MG63 (cell line): ENCODE data around the gene PRR35. TPM values are rescaled to one million over a fixed set of nuclear protein-coding genes. Genes with fewer than 3 reads are reported as not detected.
A peak's percentile ranks its signal among the peaks of the same experiment; 100 is the strongest.

Source experiments
- DNase-seq: peaks from one replicate; pipeline ENCODE4 v3.0.0-alpha.2; 2020
- H3K27me3 ChIP-seq: fragments of 250-450 bp; sonication (Bioruptor Pico); 2 replicates; pipeline ENCODE4 v1.5.1; 2020; ENCODE audit warnings: mild to moderate bottlenecking, moderate library complexity
- H3K36me3 ChIP-seq: fragments of 250-450 bp; sonication (Bioruptor Pico); 2 replicates; pipeline ENCODE4 v1.5.1; 2020; ENCODE audit warnings: mild to moderate bottlenecking, moderate library complexity
- H3K4me3 ChIP-seq: fragments of 250-450 bp; sonication (Bioruptor Pico); 2 replicates; pipeline ENCODE4 v1.5.1; 2020; ENCODE audit warnings: mild to moderate bottlenecking, moderate library complexity
- H3K9me3 ChIP-seq: fragments of 250-450 bp; sonication (Bioruptor Pico); 2 replicates; pipeline ENCODE4 v1.5.1; 2020; ENCODE audit warnings: mild to moderate bottlenecking, moderate library complexity
- total RNA-seq: library from RNA; depleted of rRNA; stranded (reverse); fragments of >200 nt; shearing (Covaris generic); gene quantifications from 2 replicates; pipeline ENCODE4 v1.2.3, GENCODE V29; 2014; ENCODE audit warnings: low replicate concordance; rRNA removed

Gene PRR35
- not detected in 2 replicates for total RNA-seq

DNA sequence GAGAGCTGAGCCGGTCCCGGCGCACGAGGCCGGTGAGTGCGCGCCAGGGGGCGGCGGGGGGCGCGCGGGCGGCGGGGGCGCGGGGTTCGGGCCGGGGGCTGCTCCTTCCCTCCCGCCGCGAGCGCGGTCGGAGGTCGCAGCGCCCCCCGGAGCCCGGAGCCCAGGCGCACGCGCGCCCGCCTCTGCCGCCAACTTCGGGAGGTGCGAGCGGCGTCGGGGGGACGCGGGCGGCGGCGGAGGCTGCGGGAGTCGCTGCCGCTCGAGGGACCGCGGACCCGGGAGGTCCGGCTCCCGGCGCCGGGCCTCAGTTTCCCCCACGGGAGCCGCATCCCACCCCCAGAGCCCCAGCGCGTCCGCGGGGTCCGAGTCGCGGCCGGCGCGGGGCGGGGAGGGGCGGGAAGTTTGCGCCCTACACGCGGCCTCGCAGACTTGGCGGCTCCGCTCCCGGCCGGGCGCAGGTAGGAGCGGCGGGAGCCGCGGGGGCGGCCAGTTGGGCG, at the start of gene PRR35:
Gene PRR35 (plus strand): TSS at position 191 of the 497 bp plus-strand sequence. CDS start 2,901 bp downstream, outside the sequence.
- peaks cover 21% of the 10 kb centered on the region for H3K27me3 ChIP-seq
- H3K9me3 ChIP-seq, result no peaks in the 10 kb centered on the region
- no peak for DNase-seq
- H3K36me3 ChIP-seq, result no peaks in the 10 kb centered on the region
- H3K4me3 ChIP-seq, result no peak within 1 kb of the TSS

DNA sequence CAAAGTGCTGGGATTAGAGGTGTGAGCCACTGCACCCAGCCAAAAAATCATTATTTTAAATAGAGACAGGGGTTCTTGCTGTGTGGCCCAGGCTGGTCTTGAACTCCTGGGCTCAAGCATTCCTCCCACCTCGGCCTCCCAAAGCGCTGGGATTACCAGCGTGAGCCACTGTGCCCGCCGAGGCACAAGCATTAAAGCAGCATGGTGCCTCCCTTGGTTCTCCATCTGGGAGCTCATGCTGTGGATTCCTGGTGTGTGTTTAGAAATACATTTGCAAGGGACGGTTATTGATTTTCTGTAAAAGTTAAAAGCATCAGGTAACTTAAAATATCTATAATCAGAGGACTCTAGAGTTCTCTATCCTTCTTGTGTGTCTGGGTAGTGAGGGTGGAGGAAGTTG, 47.4 kb upstream of the PRR35 start:
- no peak for DNase-seq
- H3K36me3 ChIP-seq, result peaks cover 30% of the 10 kb centered on the region
- no peaks in the 10 kb centered on the region for H3K27me3 ChIP-seq
- no peaks in the 10 kb centered on the region for H3K9me3 ChIP-seq
- H3K4me3 ChIP-seq, result no peak overlapping the region

DNA sequence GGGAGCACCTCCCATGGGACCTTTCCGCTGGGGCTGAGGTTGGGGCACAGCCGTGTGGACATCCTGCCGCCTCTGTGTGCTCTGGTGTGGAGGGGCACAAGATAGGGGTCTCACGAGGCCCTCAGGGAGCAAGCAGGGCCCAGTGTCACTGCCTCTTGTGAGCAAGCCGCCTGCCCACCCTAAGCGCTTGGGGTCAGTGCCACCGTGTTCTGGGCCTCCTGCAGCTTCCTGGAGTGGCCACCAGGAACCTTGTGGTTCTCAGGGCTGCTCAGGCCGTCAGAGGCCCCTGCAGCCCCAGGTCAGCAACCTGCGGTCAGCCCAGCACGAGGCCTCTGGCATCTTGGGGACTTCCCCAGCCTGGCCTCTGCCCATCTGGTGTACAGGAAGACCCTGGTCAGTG, 46.2 kb upstream of the PRR35 start:
- H3K9me3 ChIP-seq, result no peaks in the 10 kb centered on the region
- no peaks in the 10 kb centered on the region for H3K27me3 ChIP-seq
- DNase-seq, result no peak
- H3K4me3 ChIP-seq, result no peak overlapping the region
- H3K36me3 ChIP-seq, result peaks cover 33% of the 10 kb centered on the region

DNA sequence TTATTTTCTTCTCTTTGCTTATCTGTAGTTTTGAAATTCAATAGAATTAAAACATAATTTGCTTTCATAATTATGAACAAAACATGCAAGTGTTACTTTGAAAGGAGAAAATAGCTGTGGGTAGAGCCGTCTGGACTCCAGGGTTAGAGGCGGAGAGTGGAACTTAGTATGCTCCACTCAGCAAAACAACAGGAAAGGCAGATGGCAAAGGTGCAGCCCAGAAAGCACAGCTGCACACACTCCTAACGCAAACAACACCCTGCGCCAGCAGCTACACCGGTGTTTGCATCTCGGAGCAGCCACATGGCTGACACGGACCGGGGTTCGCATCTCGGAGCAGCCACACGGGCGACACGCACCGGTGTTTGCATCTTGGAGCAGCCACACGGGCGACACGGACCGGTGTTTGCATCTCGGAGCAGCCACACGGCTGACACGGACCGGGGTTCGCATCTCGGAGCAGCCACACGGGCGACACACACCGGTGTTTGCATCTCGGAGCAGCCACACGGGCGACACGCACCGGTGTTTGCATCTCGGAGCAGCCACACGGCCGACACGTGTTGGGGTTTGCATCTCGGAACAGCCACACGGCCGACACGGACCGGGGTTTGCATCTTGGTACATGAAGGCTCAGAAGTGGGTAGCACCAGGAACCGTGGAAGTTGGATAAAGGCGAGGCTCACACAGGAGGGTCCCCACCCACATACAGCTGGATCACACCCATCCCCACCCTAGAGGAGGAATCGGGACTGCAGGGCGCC, 44.8 kb upstream of the PRR35 start:
- Histone ChIP-seq H3K4me3 (no peak overlapping the region), H3K36me3 (peaks cover 37% of the 10 kb centered on the region), H3K27me3 (no peaks in the 10 kb centered on the region), H3K9me3 (no peaks in the 10 kb centered on the region)
- no peak for DNase-seq

DNA sequence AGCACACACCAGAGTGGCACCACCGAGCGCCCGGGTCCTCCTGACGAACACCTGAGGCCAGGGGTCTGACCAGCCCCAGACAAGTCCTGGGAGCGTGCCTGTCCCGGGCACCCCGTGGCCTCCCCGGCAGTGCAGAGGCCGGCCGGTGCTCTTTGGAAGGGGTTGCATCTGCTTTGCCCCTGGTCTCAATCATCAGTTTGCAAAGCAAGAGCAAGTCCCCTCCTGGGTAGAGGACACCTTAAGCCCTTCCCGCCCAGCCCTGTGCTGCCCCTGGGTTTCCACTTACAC, 44.3 kb upstream of the PRR35 start:
- H3K9me3 ChIP-seq, result no peaks in the 10 kb centered on the region
- peaks cover 39% of the 10 kb centered on the region for H3K36me3 ChIP-seq
- no peaks in the 10 kb centered on the region for H3K27me3 ChIP-seq
- H3K4me3 ChIP-seq, result no peak overlapping the region
- no peak for DNase-seq

DNA sequence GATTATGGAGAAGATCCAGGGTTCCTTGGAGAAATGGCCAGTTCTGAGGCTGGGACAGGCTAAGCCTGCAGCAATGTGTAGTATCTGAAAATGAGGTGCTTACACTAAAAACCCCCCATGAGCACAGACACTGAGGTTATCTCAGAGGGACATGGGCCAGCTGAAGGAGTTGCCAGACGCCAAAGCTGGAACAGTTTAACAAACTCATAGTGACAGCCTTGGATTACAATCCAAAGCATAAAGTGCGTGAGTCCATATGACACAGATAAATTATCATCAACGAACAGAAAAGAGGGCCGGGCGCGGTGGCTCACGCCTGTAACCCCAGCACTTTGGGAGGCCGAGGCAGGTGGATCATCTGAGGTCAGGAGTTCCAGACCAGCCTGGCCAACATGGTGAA, 43.9 kb upstream of the PRR35 start:
- Histone ChIP-seq H3K36me3 (peaks cover 41% of the 10 kb centered on the region), H3K9me3 (no peaks in the 10 kb centered on the region), H3K27me3 (no peaks in the 10 kb centered on the region), H3K4me3 (no peak overlapping the region)
- DNase-seq, result no peak

DNA sequence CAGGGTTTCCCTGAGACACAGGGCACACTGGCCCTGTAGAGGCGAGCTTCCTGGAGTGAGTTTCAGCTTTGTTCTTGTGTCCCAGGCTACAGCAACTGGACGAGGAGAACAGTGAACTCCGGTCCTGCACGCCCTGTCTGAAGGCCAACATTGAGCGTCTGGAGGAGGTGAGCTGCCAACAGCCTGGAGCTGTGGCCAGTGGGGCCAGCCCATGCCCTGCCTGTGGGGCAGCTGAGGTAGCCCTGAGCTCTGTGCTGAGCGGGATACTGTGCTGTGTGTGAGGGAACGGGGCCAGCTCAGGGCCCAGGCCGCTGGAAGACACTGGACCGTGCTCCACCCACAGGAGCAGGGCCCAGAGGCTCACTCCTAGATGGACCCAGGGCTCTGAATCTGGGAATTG, 41.3 kb upstream of the PRR35 start:
- no peak for DNase-seq
- H3K4me3 ChIP-seq, result no peak overlapping the region

DNA sequence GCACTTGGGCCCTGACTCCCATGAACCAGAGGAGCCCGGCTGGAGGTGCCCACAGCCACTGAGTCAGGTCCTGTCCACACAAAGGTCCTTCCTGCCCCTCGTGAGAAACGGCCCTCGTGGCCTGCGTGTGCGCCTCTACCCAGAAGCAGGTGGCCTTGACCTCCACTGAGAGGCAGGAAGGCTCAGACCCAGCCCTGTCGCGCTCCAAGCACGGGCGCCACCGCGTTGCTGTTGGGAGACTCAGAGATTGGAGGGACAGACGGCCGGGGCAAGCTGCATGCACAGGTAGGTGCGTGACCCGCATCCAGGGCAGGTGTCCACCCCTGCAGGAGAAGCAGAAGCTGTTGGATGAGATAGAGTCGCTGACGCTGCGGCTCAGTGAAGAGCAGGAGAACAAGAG, 40.8 kb upstream of the PRR35 start:
- Histone ChIP-seq H3K36me3 (peaks cover 49% of the 10 kb centered on the region), H3K9me3 (no peaks in the 10 kb centered on the region), H3K4me3 (no peak overlapping the region), H3K27me3 (no peaks in the 10 kb centered on the region)
- DNase-seq, result no peak

More for the DNA sequence above, 41.3 kb upstream of the PRR35 start:
- peaks cover 47% of the 10 kb centered on the region for H3K36me3 ChIP-seq
- no peaks in the 10 kb centered on the region for H3K27me3 ChIP-seq
- H3K9me3 ChIP-seq, result no peaks in the 10 kb centered on the region

DNA sequence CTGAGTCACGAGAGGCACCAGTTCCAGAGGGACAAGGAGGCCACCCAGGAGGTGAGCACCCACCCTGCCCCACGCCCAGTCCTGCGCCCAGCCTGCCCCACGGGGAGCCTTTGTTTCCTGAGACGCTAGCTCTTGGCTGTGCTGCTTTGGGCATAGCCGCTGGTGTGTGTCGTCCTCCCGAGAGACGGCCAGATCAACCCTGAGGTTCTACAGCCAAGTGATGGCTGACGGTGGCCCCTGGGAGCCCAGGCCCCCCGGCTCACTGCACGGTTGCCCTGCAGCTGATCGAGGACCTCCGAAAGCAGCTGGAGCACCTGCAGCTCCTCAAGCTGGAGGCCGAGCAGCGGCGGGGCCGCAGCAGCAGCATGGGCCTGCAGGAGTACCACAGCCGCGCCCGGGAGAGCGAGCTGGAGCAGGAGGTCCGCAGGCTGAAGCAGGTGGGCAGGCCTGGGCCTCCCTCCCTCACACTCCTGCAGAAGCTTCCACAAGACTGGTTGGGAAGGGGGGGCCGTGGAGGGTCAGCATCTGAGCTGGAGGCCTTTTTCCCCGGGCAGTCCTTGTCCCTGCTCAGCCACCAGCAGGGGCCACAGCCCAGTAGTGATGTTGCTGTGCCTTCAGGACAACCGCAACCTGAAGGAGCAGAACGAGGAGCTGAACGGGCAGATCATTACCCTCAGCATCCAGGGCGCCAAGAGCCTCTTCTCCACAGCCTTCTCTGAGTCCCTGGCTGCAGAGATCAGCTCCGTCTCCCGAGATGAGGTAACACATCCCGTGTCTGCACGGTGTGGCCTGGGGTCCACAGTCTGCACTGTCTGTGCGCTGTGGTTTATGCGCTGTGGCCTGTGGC, 40.1 kb upstream of the PRR35 start:
- Histone ChIP-seq H3K9me3 (no peaks in the 10 kb centered on the region), H3K27me3 (no peaks in the 10 kb centered on the region), H3K4me3 (no peak overlapping the region), H3K36me3 (peaks cover 49% of the 10 kb centered on the region)
- no peak for DNase-seq

DNA sequence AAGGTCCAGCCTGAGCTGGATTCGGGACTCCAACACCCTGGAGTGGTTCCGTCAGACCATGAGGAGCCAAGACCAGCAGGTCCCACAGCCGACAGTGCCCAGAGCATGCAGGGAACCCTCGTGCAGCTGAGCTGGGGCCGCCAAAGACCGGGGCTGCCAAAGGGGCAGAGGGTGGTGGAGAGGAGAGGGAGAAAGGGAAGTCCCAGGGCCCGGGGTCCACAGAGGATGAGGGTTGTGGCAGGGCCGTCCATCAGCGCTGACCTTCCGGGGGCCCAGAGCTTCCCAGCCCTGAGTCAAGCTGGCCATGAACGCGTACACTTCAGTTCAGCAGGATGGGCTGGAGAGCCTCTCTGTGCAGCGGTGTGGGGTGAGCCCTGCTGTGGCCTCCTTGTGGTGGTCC, 39.3 kb upstream of the PRR35 start:
- no peak overlapping the region for H3K4me3 ChIP-seq

DNA sequence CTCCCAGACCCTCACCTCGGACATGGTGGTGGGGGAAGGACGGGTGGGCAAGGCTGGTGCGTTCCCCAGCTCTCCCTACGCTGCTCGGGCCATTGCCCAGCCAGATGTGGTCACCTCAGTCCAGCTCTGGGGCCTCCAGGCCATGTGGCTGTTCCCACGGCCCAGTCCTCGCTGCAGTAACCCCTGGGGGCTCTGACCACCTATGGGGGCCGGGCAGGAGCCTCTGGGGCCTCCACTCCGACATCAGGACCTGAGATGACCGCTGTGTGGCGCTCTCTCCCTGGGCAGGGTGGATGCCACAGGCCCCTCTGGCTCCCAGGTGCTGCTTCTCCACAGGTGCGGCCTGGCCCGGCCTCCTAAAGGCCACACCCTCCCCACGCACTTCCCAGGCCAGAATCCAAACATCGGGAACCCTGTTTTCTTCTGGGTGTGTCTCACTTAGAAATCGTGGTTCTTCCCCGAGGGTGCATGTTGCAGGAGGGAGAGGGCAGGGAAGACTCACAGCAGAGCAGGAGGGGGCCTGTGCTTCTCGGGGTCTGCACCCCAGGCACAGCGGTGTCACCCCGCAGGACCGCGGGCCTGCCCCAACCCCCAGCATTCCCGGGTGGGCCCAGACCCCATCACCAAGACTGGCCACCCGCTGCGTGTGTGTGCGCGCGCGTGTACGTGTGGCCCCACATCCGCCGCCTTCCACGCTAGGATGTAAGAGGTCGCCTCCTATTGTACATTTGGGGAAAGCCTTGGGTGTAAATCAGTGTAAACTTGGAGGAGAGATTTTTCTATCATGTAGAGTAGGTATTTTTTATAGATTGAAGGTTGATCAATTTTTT, 38.6 kb upstream of the PRR35 start:
- no peak for DNase-seq

More for the DNA sequence above, 39.3 kb upstream of the PRR35 start:
- Histone ChIP-seq H3K36me3 (peaks cover 49% of the 10 kb centered on the region), H3K27me3 (no peaks in the 10 kb centered on the region), H3K9me3 (no peaks in the 10 kb centered on the region)
- DNase-seq, result no peak

DNA sequence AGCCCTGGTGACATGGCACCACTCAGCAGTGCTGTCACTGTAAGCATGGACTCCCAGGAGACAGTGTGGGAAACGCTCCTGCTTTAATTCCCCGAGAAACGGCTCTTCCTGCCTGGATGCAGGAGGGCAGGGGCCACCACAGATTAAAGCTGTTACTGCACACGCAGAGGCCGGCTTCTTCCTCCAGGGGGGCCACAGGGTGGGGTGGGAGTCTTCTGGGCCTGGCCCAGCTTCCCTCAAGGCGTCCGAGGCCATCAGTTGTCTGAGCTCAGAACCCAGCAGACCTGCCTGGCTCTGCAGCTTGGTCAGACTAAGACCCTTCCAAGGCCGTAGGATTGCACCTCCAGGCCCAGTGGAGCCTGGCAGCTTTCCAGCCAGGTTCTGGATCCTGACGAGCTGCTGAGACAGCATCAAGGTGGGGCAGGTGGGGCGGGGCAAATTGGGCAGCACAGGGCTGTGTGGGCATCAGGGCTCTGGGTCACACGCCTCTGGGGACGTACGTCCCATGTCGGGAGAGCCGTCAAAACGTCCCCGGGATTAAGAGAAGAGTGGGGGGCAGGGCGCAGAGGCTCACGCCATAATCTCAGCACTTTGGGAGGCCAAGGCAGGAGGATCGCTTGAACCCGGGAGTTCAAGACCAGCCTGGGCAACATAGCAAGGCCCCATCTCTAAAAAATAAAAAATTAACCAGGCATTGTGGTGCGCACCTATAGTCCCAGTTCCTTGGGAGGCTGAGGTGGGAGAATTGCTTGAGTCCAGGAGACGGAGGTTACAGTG, 37.7 kb upstream of the PRR35 start:
- no peak for DNase-seq
- Histone ChIP-seq H3K27me3 (no peaks in the 10 kb centered on the region), H3K36me3 (peaks cover 36% of the 10 kb centered on the region)

More for the DNA sequence above, 38.6 kb upstream of the PRR35 start:
- Histone ChIP-seq H3K36me3 (peaks cover 42% of the 10 kb centered on the region), H3K9me3 (no peaks in the 10 kb centered on the region), H3K27me3 (no peaks in the 10 kb centered on the region), H3K4me3 (no peak overlapping the region)

DNA sequence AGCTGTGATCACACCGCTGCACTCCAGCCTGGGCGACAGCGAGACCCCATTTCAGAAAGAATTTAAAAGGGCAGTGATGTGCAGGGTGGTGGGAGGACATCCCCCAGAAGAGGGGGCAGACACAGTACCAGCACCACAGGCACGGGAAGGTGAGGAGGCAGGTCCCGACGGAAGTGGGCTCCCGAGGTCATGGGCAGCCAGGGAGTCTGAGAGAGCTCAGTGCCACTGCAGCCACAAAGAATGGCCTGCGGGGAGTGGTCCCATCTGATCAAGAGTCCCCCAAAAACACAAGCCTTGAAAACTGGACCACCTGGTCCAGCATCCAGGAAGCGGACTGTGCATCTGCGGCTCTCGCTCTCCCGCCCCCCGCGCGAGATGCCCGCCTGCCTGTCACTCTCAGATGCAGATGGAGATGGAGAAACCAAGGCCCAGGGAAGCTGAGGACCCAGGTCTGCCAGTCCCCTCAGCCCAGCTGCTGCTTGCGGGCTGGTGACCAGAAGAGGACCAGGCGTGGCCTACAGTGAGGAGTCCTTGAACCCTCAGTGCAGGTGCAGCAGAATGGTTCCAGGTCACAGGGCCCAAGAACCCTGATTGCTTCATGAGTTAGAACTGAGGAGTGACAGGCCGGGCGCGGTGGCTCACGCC, 37.0 kb upstream of the PRR35 start:
- no peaks in the 10 kb centered on the region for H3K9me3 ChIP-seq
- no peak overlapping the region for H3K4me3 ChIP-seq
- peaks cover 37% of the 10 kb centered on the region for H3K36me3 ChIP-seq
- no peak for DNase-seq
- no peaks in the 10 kb centered on the region for H3K27me3 ChIP-seq

More for the DNA sequence above, 37.7 kb upstream of the PRR35 start:
- Histone ChIP-seq H3K9me3 (no peaks in the 10 kb centered on the region), H3K4me3 (no peak overlapping the region)

DNA sequence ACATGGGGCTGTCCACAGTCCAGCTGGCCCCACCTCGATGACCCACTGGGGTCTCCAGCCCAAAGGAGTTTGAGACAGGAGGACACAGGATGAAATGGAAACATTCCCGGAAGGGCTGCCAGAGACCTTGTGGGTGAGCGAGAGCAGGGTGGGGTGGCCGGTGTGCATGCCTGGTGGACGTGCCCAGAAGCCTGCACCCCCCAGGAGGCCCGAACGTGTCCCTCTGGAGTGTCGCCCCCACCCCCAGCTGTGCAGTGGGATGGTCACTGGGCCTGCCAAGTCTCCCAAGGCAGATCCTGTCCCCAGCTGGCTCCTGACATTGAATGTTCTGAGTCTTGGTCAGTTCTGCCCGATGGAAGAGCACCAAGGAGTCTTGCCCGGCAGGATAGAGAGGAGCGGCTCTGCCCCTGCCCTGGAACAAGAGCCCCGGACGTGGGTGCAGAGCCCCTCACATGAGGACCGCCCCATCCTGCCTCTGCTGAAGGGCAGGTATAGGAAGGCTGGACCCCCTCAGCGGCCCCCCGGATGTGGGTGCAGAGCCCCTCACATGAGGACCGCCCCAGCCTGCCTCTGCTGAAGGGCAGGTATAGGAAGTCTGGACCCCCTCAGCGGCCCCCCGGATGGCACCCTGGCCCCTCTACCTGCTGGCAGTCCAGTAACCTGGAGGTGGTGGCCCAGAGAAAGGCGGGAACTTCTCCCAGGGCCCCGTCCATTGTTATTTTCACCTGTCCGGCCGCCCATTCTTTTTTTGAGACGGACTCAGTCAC, 35.7 kb upstream of the PRR35 start:
- no peaks in the 10 kb centered on the region for H3K27me3 ChIP-seq

DNA sequence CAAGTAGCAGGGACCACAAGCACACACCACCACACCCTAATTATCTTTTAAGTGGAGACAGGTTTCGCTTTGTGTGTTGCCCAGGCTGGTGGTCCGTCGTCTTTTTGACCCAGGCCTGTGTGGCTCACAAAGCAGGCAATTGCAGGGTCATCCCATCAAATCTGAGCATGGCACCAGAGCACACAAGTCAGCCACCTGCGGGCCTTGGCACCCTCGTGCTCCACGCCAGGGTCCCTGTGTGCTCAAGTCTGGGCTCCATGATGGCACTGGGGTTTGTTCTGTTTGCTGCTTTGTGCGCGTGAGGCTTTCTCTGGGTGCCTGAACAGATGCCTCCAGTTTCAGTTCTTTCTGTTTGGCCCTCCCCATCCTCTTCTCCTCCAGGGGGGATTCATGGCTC, 35.1 kb upstream of the PRR35 start:
- Histone ChIP-seq H3K4me3 (no peak overlapping the region), H3K36me3 (peaks cover 43% of the 10 kb centered on the region), H3K27me3 (no peaks in the 10 kb centered on the region), H3K9me3 (no peaks in the 10 kb centered on the region)
- DNase-seq, result no peak

More for the DNA sequence above, 35.7 kb upstream of the PRR35 start:
- H3K36me3 ChIP-seq, result peaks cover 42% of the 10 kb centered on the region
- DNase-seq, result peak; percentile 34
- no peaks in the 10 kb centered on the region for H3K9me3 ChIP-seq
- H3K4me3 ChIP-seq, result no peak overlapping the region
